PC-3 (cell line): ENCODE data around the gene GLYAT. TPM values are rescaled to one million over a fixed set of nuclear protein-coding genes. Genes with fewer than 3 reads are reported as not detected.

Experiments
- ATAC-seq: fragments of 200-7000 bp; cut with Tn5 transposase; 2 replicates; pipeline ENCODE4 v1.9.1; 2020; ENCODE audit warnings: mild to moderate bottlenecking, moderate library complexity
- BruUV-seq: library from RNA; stranded (reverse); fragments of 400-500 nt; replicated peaks from 2 replicates; lab custom pipeline; 2021; lab: Mats Ljungman, UMichigan
- CTCF ChIA-PET: fragments of 300-600 bp; sonication (Branson Sonifier 250); formaldehyde crosslinking; loops from one replicate; lab custom pipeline; 2022; ENCODE audit warnings: antibody characterized with exemption; lab: Charles Lee
- POLR2A ChIA-PET: fragments of 300-600 bp; sonication (Branson Sonifier 250); formaldehyde crosslinking; loops from one replicate; lab custom pipeline; 2022; ENCODE audit warnings: antibody characterized with exemption; ENCODE audit not compliant: unreplicated experiment; lab: Charles Lee
- DNase-seq: peaks from one replicate; pipeline ENCODE4 v3.0.0-alpha.2; 2015
- H2AFZ ChIP-seq: fragments of 300-600 bp; sonication (generic); 2 replicates; pipeline ENCODE4 v1.6.0; 2016; ENCODE audit warnings: antibody characterized with exemption, low read length
- H3F3A ChIP-seq: fragments of 300-600 bp; sonication (generic); one replicate; pipeline ENCODE4 v1.6.0; 2017; ENCODE audit warnings: antibody characterized with exemption, low read length, control low read depth, mild to moderate bottlenecking; ENCODE audit not compliant: unreplicated experiment
- H3K27ac ChIP-seq: fragments of 300-600 bp; sonication (generic); 2 replicates; pipeline ENCODE4 v1.5.1; 2016; ENCODE audit warnings: mild to moderate bottlenecking, low read length
- H3K27me3 ChIP-seq: fragments of 300-600 bp; sonication (generic); 2 replicates; pipeline ENCODE4 v1.6.1; 2016; ENCODE audit warnings: low read length, mixed read lengths
- H3K36me3 ChIP-seq: fragments of 300-600 bp; sonication (generic); 2 replicates; pipeline ENCODE4 v1.6.1; 2016; ENCODE audit warnings: low read depth, mixed run types, low read length, mixed read lengths
- H3K4me1 ChIP-seq: fragments of 300-600 bp; sonication (generic); 2 replicates; pipeline ENCODE4 v1.5.1; 2016; ENCODE audit warnings: low read length; ENCODE audit not compliant: insufficient read depth
- H3K4me2 ChIP-seq: fragments of 300-600 bp; sonication (generic); 2 replicates; pipeline ENCODE4 v1.6.0; 2016; ENCODE audit warnings: low read length
- H3K4me3 ChIP-seq: fragments of 300-600 bp; sonication (generic); 2 replicates; pipeline ENCODE4 v1.5.1; 2016; ENCODE audit warnings: mild to moderate bottlenecking, low read length, mixed read lengths
- H3K79me2 ChIP-seq: fragments of 300-600 bp; sonication (generic); 2 replicates; pipeline ENCODE4 v1.6.1; 2017; ENCODE audit warnings: low read length, mixed read lengths
- H3K9ac ChIP-seq: fragments of 300-600 bp; sonication (generic); 2 replicates; pipeline ENCODE4 v1.6.0; 2016; ENCODE audit warnings: mild to moderate bottlenecking, low read length
- H3K9me2 ChIP-seq: fragments of 300-600 bp; sonication (generic); replicated peaks from 2 replicates; pipeline ENCODE4 v1.6.1; 2016; ENCODE audit warnings: mixed run types, low read length, mixed read lengths
- H3K9me3 ChIP-seq: fragments of 300-600 bp; sonication (generic); 2 replicates; pipeline ENCODE4 v1.6.1; 2016; ENCODE audit warnings: low read length, mixed read lengths
- H4K20me1 ChIP-seq: fragments of 300-600 bp; sonication (generic); 2 replicates; pipeline ENCODE4 v1.6.1; 2016; ENCODE audit warnings: low read length, mixed read lengths
- CTCF ChIP-seq: fragments of 300-600 bp; sonication (generic); conservative IDR thresholded peaks from 2 replicates; pipeline ENCODE4 v1.5.1; 2017; ENCODE audit warnings: antibody characterized with exemption, low read depth, mild to moderate bottlenecking, low read length
- EZH2 ChIP-seq: fragments of 300-600 bp; sonication (generic); IDR thresholded peaks from one replicate; pipeline ENCODE4 v1.6.1; 2017; ENCODE audit warnings: antibody characterized with exemption, mild to moderate bottlenecking, low read length; ENCODE audit not compliant: unreplicated experiment
- EZH2phosphoT487 ChIP-seq: fragments of 300-600 bp; sonication (generic); IDR thresholded peaks from 2 replicates; pipeline ENCODE4 v1.6.1; 2018; ENCODE audit warnings: mild to moderate bottlenecking, antibody characterized with exemption, low read length, borderline replicate concordance
- intact Hi-C: fragments of 100-400 bp; cut with micrococcal nuclease; formaldehyde crosslinking; loops from 2 replicates; pipeline ENCODE4 v1.9.0; 2023
- total RNA-seq: library from RNA; depleted of rRNA; stranded (reverse); fragments of >200 nt; gene quantifications from 2 replicates; pipeline ENCODE4 v1.2.3, GENCODE V29; 2014

Gene GLYAT
- total RNA-seq, 1 experiment from 2014 or later: not detected

GRCh38 chr11:58740447-58740846 is 8.7 kb upstream of the GLYAT start:
- no peaks in the 10 kb centered on the region for H3K4me1 ChIP-seq
- no peaks in the 10 kb centered on the region for H3K9me2 ChIP-seq
- H3K27me3 ChIP-seq: no peaks in the 10 kb centered on the region
- H3K36me3 ChIP-seq: no peaks in the 10 kb centered on the region
- H3K79me2 ChIP-seq: no peaks in the 10 kb centered on the region
- H3K27ac ChIP-seq: no peak overlapping the region
- H3K9me3 ChIP-seq: peaks cover 9% of the 10 kb centered on the region; the same call in 1 of the 2 replicates
- H3F3A ChIP-seq: no peaks in the 10 kb centered on the region
- no peak overlapping the region for H2AFZ ChIP-seq
- ChIA-PET CTCF (no interaction called here), POLR2A (no interaction called here)
- no peaks in the 10 kb centered on the region for H4K20me1 ChIP-seq
- H3K9ac ChIP-seq: no peak overlapping the region
- H3K4me3 ChIP-seq: no peak overlapping the region
- no TSS peak for BruUV-seq
- no peak for DNase-seq
- no peak for ATAC-seq
- H3K4me2 ChIP-seq: no peak overlapping the region
- TF ChIP-seq CTCF (no peak), EZH2 (no peak), EZH2phosphoT487 (no peak)
- intact Hi-C loops: no loop called here

- intact Hi-C loops: no loop called here
Observed at GRCh38 chr11:58739725-58740430, 8.1 kb upstream of the GLYAT start.

More at GRCh38 chr11:58739725-58740430, 8.1 kb upstream of the GLYAT start:
- no peaks in the 10 kb centered on the region for H4K20me1 ChIP-seq
- H2AFZ ChIP-seq: no peak overlapping the region
- TF ChIP-seq EZH2 (no peak), EZH2phosphoT487 (no peak), CTCF (no peak)
- no TSS peak for BruUV-seq
- H3K27me3 ChIP-seq: no peaks in the 10 kb centered on the region
- H3K36me3 ChIP-seq: no peaks in the 10 kb centered on the region
- H3K9me2 ChIP-seq: no peaks in the 10 kb centered on the region
- no peak overlapping the region for H3K9ac ChIP-seq
- no peak overlapping the region for H3K4me3 ChIP-seq
- no peaks in the 10 kb centered on the region for H3K79me2 ChIP-seq
- H3K4me1 ChIP-seq: no peaks in the 10 kb centered on the region
- no peaks in the 10 kb centered on the region for H3F3A ChIP-seq
- ChIA-PET POLR2A (no interaction called here), CTCF (no interaction called here)
- H3K27ac ChIP-seq: no peak overlapping the region
- peak; percentile 9 for DNase-seq
- ATAC-seq: no peak
- H3K4me2 ChIP-seq: no peak overlapping the region
- H3K9me3 ChIP-seq: peaks cover 9% of the 10 kb centered on the region; the same call in 1 of the 2 replicates
